Brain microvascular endothelial cell (primary cell): Measurements from ENCODE around the gene FCRL5.

ENCODE experiments used
- DNase-seq: peaks from one replicate; pipeline ENCODE4 v3.0.0-alpha.2; 2020
- H3K27ac ChIP-seq: fragments of 250-450 bp; sonication (Bioruptor Pico); 2 replicates; pipeline ENCODE4 v1.5.1; 2020; ENCODE audit warnings: mild to moderate bottlenecking, moderate library complexity
- H3K27me3 ChIP-seq: fragments of 250-450 bp; sonication (Bioruptor Pico); replicated peaks from 2 replicates; pipeline ENCODE4 v1.5.1; 2020; ENCODE audit warnings: mild to moderate bottlenecking
- H3K36me3 ChIP-seq: fragments of 250-450 bp; sonication (Bioruptor Pico); replicated peaks from 2 replicates; pipeline ENCODE4 v1.5.1; 2020; ENCODE audit warnings: mild to moderate bottlenecking
- H3K4me3 ChIP-seq: 2 replicates; pipeline ENCODE4 v1.5.1; 2011; ENCODE audit warnings: low read depth, mild to moderate bottlenecking, control low read depth, low read length, moderate library complexity
- CTCF ChIP-seq: IDR thresholded peaks from 2 replicates; pipeline ENCODE4 v1.5.1; 2011; ENCODE audit warnings: low read depth, mild to moderate bottlenecking, moderate library complexity, low read length, control low read depth, inconsistent platforms; ENCODE audit errors: missing control alignments
- in situ Hi-C: cut with HindIII; loops from 2 replicates; pipeline ENCODE4 v1.10.0; 2017; ENCODE audit warnings: low sequenced_read_pairs, low pct_ligation_motif_present

Gene FCRL5

GRCh38 chr1:157585984-157586383 is 33.7 kb upstream of the FCRL5 start:
- H3K4me3 ChIP-seq = no peak overlapping the region
- no peak for TF ChIP-seq CTCF
- H3K27me3 ChIP-seq = no peaks in the 10 kb centered on the region
- no peaks in the 10 kb centered on the region for H3K36me3 ChIP-seq
- in situ Hi-C loops = no loop called here
- no peak for DNase-seq
- no peak overlapping the region for H3K27ac ChIP-seq

- no peak for DNase-seq
- in situ Hi-C loops = no loop called here
- Histone ChIP-seq H3K4me3 (no peak overlapping the region), H3K27ac (no peak overlapping the region), H3K27me3 (no peaks in the 10 kb centered on the region), H3K36me3 (no peaks in the 10 kb centered on the region)
- TF ChIP-seq CTCF = no peak
Measured at GRCh38 chr1:157584503-157584902, 32.2 kb upstream of the FCRL5 start.

GRCh38 chr1:157580828-157581210 is 28.5 kb upstream of the FCRL5 start:
- Histone ChIP-seq H3K27me3 (no peaks in the 10 kb centered on the region), H3K27ac (no peak overlapping the region), H3K36me3 (no peaks in the 10 kb centered on the region), H3K4me3 (no peak overlapping the region)
- no peak for TF ChIP-seq CTCF
- in situ Hi-C loops = no loop called here
- DNase-seq = no peak

- H3K4me3 ChIP-seq = no peak overlapping the region
- no peaks in the 10 kb centered on the region for H3K27me3 ChIP-seq
- in situ Hi-C loops = no loop called here
- no peaks in the 10 kb centered on the region for H3K36me3 ChIP-seq
- peak; percentile 70 for TF ChIP-seq CTCF
- peak; percentile 44 for DNase-seq
- no peak overlapping the region for H3K27ac ChIP-seq
Measured at GRCh38 chr1:157580179-157580827, 28.0 kb upstream of the FCRL5 start.

GRCh38 chr1:157577420-157577819 is 25.1 kb upstream of the FCRL5 start:
- no peak for DNase-seq
- Histone ChIP-seq H3K27ac (no peak overlapping the region), H3K27me3 (no peaks in the 10 kb centered on the region), H3K4me3 (no peak overlapping the region), H3K36me3 (no peaks in the 10 kb centered on the region)
- no peak for TF ChIP-seq CTCF
- in situ Hi-C loops = no loop called here

- H3K27me3 ChIP-seq = no peaks in the 10 kb centered on the region
- TF ChIP-seq CTCF = no peak
- in situ Hi-C loops = no loop called here
- H3K36me3 ChIP-seq = no peaks in the 10 kb centered on the region
- no peak for DNase-seq
- H3K27ac ChIP-seq = no peak overlapping the region
- no peak overlapping the region for H3K4me3 ChIP-seq
Measured at GRCh38 chr1:157575744-157576143, 23.4 kb upstream of the FCRL5 start.
